MM.1S (cell line): ENCODE data around the gene EIF2D.

Experiments
- CTCF ChIP-seq: fragments of 300-600 bp; sonication (generic); IDR thresholded peaks from 2 replicates; pipeline ENCODE4 v1.5.1; 2016; ENCODE audit warnings: antibody characterized with exemption, low read length, mixed read lengths
- EZH2 ChIP-seq: fragments of 300-600 bp; sonication (generic); optimal IDR thresholded peaks from 2 replicates; pipeline ENCODE3; 2017; ENCODE audit warnings: low read depth, mild to moderate bottlenecking, antibody characterized with exemption, low read length, mixed read lengths
- EZH2phosphoT487 ChIP-seq: fragments of 300-600 bp; sonication (generic); IDR thresholded peaks from 2 replicates; pipeline ENCODE4 v1.6.1; 2018; ENCODE audit warnings: antibody characterized with exemption, low read length

- TF ChIP-seq CTCF (no peak), EZH2 (no peak), EZH2phosphoT487 (no peak)
These were observed 47.9 kb upstream of the EIF2D start for GRCh38 chr1:206660136-206660535.
